Mesothelial cell of epicardium (in vitro differentiated cells): ENCODE measurements around the gene VCX3A. TPM values are rescaled to one million over a fixed set of nuclear protein-coding genes. Genes with fewer than 3 reads are reported as not detected.

Experiments used
- DNase-seq, 2 experiments: peaks; one replicate each; pipeline ENCODE4 v3.0.0; 2021; ENCODE audit warnings: low spot score in 2 of 2; ENCODE audit not compliant: unreplicated experiment in 2 of 2
- H3K27ac Mint-ChIP-seq: 2 replicates; pipeline ENCODE4 v1.8.0; 2021; ENCODE audit warnings: mixed read lengths
- H3K27me3 Mint-ChIP-seq: 2 replicates; pipeline ENCODE4 v1.8.0; 2021; ENCODE audit warnings: low read depth, mixed read lengths
- H3K36me3 Mint-ChIP-seq: 2 replicates; pipeline ENCODE4 v1.8.0; 2021; ENCODE audit warnings: mixed read lengths
- H3K4me1 Mint-ChIP-seq: 2 replicates; pipeline ENCODE4 v1.8.0; 2021; ENCODE audit warnings: mixed read lengths
- H3K4me3 Mint-ChIP-seq: 2 replicates; pipeline ENCODE4 v1.8.0; 2021; ENCODE audit warnings: mild to moderate bottlenecking, moderate library complexity, mixed read lengths
- H3K9me3 Mint-ChIP-seq: 2 replicates; pipeline ENCODE4 v1.8.0; 2021; ENCODE audit warnings: mixed read lengths
- CTCF ChIP-seq: fragments of 200-600 bp; sonication (generic); IDR thresholded peaks from one replicate; pipeline ENCODE4 v1.5.0; 2021; ENCODE audit warnings: antibody characterized with exemption; ENCODE audit not compliant: unreplicated experiment
- total RNA-seq: library from RNA; stranded (reverse); gene quantifications from 3 replicates; pipeline ENCODE4 v1.2.1, GENCODE V29; 2021

The VCX3A gene
- total RNA-seq, 1 donor from 2014 or later = 0.63 TPM

GRCh38 chrX:6498324-6498723 lies 36.6 kb downstream of the VCX3A start:
- Mint-ChIP-seq H3K36me3 (no peaks in the 10 kb centered on the region), H3K4me1 (no peaks in the 10 kb centered on the region), H3K4me3 (no peak overlapping the region), H3K9me3 (peaks cover 32% of the 10 kb centered on the region), H3K27me3 (no peaks in the 10 kb centered on the region), H3K27ac (no peak overlapping the region)
- DNase-seq = no peak
- TF ChIP-seq CTCF = no peak
